Stimulated activated CD8-positive, alpha-beta memory T cell treated with anti-CD3 and anti-CD28 coated beads, Interleukin-12 subunit alpha, Interleukin-12 subunit beta, amount 100 ng/mL, for 24 hours (primary cell): ENCODE data around the gene SLC38A8.

Experiments used
- DNase-seq: peaks from one replicate; pipeline ENCODE4 v3.0.0-alpha.2; 2020; ENCODE audit errors: extremely low read depth

SLC38A8 gene

DNA sequence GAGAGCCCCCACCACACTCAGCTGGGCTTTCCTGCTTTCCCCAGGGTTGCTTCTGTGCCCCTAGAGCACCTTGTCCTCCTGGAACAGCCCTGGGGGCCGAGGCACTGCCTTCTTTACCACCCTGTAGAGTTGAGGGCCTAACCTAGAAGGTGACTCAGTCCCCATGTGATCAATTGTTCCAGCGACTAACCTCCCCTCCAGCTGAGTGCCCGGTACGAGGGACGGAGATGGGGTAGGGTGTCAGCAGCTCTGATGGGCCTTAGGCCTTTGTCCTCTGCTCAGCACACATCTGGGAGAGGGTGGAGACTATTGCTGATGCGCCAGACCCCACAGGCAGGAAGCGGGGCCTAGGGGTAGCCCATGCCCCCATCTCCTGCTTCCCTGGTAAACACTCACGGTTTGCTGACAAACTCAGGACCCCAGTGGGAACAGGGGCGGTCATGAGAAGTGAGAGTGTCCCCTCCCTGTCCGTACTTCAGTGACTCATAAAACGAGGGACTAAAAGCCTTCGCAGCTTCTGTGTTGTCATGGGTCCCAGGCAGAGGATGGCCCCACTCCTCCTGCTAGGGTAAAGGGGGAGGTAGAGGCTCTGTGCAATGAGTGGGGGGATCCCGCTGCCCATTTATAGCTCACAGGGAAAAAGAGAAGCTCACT is 41.5 kb downstream of the SLC38A8 start:
- no peak for DNase-seq

DNA sequence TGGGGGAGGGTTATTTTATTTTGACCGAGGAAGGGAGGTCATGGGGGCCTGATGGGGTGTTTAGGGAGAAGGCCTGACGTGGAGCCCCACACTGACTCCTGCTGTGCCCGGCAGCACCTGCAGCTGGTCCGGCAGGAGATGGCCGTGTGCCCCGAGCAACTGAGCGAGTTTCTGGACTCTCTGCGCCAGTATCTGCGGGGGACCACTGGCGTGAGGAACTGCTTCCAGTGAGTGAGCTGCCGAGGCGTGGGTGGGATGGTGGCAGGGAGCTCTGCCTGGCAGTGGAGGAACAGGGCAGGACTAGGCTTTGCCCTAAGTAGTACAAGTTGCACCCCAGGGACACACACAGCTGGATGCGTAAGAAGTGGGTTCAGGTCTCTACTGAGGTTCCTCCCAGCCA is 44.5 kb downstream of the SLC38A8 start:
- no peak for DNase-seq

DNA sequence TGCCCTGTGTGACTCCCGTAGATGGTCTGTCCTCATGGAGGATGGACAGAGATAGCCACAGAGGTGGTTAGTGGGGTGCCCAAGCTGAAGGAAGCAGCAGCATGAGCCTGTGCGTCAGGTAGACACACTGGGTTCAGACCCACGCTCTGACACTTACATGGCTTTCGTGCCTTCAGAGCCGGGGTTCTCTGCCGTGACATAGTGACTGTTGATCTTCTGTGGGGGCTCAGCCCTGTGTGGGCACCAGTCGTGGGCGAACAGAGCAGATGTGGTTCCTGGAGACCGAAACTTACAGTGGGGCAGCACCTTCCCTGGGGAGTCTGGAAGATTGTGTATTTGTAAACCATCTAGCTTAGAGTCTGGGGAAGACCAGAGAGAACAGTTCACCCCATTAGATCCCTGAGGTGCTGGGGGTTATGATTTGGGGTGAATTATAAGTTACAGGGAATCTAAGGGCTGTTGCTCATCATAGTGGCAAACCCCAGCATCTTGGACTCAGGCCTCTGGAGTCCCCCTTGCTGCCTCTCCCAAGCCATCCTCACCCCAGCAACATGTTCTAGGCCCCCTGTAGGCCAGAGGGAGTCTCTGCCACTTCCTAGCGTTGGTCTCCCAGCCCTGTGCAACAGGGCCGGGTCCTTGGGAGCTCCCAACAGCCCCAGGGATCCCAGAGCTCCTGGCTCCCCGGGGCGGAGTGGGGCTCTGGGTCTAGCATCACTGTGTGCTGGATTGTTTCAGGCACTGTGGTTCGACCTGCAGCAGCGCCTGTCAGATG is 45.9 kb downstream of the SLC38A8 start:
- DNase-seq, result no peak

DNA sequence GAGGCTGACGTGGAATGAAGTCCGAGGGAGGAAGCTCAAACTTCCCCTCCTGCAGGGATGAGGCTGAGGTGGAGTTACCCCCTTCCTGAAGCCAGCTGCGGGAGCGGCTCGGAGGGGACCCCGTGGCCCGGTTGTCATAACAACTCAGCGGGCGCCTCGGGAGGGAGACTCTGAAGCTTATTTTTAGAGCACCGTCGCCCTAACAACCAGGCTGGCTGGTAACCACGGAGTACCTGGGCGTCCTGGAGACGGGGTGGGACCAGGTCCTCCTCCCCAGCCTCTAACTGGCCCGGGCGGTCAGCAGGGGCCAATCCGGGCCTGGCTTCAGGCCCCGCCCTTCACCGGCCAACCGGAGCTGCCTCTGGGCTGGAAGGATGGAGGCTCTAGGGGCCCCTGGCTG is 46.8 kb downstream of the SLC38A8 start:
- DNase-seq, result no peak

DNA sequence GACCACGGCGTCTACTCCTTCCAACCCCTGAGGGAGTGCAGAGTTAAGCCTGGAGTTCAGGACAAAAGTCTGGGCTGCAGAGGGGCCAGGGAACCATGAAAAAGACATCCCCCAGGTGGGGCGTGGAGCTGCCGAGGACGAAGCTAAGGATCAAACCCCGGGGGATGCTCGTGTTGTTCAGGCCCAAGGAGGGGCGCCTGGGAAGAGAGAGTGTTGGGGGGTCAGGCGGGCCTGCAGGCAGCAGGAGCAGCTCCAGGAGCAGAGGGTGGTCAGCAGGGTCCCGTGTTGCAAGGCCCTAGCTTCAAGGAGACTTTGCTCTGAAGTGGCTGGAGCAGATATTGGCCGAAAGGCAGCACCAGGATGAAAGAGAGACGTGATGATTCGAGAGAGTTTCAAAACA is 47.9 kb downstream of the SLC38A8 start:
- DNase-seq, result no peak

DNA sequence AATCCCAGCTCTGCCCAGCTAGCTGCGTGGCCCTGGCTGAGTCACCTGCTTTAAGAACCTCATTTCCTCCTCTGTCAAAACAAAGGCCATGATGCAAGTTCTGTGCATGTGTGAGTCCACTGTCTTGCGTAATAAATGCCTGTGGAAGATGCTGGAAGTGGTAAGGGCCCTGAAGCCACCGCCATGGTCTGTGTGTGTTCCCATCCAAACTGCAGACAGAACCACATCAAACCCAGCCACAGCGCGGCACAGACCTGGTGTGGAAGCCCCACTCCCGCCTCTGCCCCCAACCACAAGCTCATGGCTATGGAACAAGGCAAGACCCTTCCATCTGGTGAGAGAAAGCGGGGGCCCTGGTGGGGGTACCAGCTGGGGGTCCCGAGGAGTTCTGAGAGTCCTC is 48.5 kb downstream of the SLC38A8 start:
- DNase-seq, result no peak

DNA sequence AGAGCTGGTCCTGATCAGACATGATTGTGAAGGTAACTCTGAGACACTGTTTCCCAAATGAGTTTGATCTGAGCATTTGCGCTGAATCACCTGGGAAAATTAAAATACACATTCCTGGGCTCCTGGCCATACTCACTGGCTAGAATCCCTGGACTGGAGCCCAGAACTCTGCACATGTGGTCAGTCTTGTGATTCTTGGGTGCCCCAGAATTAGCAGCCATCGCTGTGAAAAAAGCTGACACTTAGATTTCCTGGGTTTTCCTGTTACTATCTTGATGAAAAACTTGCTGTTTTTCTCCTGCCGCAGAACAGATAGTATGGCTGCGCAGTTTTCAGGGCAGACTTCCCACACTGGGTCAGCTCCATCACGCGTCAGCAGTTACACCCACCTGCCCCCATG is 50.0 kb downstream of the SLC38A8 start:
- no peak for DNase-seq

DNA sequence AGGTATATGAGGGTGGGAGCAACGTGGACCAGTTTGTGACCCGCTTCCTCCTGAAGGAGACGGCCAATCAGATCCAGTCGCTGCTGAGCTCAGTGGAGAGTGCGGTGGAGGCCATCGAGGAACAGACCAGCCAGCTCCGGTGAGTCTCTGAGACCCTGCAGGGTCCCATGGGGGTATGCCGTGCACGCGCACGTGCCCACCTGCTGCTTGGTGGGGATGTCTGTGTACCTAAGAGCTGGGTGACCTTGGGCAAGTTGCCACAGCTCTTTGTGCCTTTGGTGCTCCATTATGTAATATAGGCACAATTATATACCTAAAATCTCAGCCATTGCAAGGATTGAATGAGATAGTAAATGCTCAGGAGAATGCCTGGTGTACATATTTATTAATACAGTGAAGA is 52.1 kb downstream of the SLC38A8 start:
- no peak for DNase-seq

DNA sequence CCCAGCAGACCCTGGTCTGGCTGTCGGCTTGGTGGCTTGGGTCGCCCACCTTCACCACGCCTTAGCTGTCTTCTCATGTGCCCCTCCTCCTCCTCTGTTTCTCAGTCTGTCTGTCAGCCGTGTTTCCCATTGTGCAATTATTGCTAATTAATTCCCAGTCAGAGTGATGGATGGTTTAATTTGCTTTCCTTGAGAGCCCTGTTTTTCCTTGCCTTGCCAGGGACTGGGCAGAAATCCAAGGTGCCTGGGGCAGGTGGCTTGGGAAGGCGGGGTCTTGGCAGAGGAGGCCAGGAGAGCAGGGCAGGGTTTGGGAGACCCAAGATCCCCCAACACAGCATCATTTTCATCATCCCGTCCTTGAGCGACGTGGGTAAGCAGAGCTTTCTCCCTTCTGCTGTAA is 53.3 kb downstream of the SLC38A8 start:
- DNase-seq, result no peak

DNA sequence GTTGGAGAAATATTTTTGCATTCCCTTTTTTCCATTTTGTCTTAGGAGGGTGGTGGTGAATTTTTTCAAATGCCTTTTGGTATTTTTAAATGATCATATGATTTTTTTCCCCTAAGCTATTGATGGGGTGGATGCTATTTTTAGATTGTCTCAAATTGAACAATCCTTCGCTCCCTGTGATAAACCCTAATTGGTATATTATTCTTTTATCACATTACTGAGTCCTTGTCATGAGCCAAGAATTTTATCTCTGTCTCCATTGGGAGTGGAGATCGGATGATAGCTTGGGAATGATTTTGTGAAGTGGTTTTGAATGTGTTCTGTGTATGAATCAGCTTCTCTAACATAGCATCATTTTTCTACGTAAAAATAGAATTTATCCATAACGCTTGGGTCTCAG is 59.1 kb downstream of the SLC38A8 start:
- no peak for DNase-seq

DNA sequence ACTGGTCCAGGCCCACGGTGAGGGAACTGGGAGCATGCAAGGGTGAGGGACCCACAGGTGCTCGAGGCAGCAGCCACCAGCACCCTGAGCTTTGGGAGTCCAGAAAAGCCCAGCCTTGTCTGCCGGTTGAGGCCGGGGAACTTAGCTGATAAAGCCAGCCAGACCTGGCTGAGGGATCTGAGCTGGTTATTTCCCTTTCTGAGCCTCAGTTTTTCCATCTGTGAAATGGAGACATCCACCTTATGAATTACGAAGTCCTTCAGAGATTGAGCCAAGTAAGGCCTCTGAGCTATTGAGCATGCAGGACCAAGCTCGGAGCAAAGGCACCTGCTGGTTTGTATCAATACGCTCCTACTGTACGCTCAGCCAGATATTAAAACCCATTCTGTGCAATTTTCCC is 60.8 kb downstream of the SLC38A8 start:
- DNase-seq, result no peak

DNA sequence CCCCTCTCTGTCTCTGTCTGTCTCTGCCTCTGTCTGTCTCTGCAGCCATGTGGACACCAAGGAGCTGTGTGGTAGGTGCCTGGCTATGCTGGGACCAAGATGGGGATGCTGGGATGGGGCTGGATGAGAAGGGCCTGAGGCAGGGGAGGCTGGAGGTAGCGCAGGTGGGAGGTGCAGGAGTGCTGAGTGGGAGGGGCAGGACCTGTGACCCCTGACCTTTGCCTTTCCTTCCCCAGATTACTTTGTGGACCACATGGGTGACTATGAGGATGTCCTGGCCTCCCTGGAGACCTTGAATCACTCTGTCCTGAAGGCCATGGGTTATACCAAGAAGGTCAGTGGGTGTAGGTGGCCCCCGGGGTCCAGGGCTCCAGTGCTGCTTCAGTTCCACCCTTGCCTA is 61.8 kb downstream of the SLC38A8 start:
- no peak for DNase-seq

DNA sequence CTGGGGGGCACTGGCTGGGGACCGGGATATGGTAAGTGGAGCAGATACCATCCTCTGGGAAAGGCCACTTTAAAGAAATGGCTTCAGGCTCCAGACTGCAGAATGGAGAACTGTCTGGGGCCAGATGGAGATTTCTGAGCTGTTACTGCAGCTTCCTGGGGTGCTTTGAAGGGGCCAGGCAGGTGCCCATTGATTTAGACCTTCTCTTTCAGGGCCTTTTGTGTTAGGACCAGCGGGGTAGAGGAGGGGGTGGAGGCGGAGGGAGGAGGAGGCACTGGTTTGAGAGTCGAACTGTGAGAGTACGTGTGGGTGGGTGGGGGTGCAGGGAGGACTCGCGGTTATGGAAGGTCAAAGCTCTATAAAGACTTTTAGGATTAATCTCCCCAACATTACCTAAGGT is 63.2 kb downstream of the SLC38A8 start:
- DNase-seq, result no peak

DNA sequence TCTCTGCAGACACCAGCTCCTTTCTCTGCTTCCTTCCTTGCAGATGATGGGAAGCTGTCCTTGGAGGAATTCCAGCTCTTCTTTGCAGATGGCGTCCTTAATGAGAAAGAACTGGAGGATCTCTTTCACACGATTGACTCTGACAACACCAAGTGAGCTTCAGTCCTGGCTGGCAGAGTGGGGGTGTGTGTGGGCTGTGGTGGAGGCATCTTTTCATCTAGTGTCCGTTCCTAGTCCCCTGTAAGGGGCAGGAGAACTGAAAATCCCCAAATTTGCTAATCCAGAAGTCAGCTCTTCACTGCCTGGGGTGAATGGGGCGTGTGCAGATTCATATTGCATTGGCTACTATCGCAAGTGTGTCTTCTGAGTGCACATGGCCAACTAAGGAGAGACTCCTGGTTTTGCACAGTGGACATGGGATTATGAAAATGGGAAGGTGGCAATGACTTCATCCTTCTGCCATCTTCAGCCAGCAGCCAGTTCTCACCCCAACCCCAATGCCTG is 64.1 kb downstream of the SLC38A8 start:
- no peak for DNase-seq

DNA sequence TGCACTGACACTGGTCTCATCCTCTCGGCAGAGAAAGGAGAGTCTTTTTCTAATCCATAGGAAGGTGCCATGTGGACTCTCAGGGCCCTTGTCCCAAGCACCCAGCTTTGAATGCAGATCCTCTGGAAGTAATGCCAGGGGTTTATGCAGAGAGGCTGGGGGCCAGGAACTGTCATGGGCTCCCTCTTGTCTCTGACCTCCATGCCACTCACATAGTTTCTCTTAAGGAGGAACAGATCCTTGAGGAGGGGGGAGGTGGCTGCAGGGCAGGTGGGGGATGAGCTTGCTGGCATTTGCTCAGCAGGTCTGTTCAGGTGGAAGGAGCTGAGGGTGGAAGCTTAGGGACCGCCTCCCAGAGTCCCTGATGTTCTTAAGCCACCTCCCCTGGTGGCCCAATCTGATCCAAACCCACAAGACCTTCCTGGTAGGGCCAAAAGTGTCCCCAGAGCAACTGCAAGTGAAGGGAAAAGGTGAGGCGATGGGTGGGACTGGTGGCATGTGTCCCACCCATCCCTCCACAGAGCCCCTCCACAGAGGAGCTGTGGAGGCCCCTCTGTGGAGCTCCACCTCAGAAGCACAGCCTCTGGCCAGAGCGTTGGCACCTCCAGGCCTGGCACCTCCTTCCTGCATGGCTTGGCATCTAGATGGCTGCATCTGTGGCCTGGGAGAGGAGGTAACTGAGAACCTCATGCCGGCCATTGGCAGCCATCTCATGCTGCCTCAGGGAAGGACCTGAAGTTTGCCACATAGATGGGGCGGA is 65.4 kb downstream of the SLC38A8 start:
- DNase-seq, result no peak

DNA sequence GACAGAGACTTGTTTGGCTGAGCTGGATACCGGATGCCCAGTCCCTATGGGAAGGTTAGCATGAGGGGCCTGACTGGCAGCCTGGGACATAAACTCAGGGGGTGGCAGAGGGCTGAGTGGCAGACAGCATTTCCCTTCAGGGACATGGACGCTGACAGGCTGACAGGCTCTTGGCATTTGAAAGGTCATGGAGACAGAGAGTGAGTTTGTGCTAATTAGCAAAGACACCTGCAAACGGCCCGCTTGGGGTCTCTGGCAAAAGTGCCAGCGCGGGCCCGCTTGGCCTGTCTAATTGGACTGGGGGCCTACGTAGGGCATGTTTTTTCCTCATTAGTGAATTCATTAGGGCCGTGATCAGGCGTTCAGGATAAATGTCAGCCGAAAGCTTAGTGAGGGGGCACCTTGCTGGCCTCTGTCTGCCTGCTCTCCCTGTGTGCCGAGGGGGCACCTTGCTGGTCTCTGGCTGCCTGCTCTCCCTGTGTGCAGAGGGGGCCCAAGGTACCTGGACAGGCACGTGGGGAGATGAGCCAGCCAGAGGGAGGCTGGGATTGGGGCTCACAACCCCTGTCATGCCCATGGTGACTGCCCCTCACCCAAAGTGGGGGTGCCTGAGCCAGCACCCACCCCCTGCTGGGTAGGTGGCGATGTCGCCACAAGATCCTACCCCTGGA is 66.9 kb downstream of the SLC38A8 start:
- no peak for DNase-seq

DNA sequence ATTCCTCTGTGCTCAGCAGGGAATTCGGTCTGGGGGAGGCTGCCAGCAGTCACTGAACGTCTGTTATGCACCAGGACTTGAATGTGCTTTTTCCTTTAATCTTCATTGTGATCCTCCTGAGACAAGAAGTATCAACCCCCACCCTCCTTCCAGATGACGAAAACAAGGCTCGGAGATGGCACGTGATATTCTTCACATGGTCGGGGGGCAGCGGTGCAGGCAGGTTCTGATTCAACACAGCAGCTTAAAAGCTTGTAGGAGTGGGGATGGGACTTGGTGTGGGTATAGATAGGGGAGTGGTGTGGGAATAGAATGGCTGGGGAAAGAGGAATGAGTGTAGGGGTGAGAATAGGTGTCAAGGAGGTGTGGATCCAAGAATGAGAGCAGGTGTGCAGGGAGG is 68.1 kb downstream of the SLC38A8 start:
- no peak for DNase-seq

DNA sequence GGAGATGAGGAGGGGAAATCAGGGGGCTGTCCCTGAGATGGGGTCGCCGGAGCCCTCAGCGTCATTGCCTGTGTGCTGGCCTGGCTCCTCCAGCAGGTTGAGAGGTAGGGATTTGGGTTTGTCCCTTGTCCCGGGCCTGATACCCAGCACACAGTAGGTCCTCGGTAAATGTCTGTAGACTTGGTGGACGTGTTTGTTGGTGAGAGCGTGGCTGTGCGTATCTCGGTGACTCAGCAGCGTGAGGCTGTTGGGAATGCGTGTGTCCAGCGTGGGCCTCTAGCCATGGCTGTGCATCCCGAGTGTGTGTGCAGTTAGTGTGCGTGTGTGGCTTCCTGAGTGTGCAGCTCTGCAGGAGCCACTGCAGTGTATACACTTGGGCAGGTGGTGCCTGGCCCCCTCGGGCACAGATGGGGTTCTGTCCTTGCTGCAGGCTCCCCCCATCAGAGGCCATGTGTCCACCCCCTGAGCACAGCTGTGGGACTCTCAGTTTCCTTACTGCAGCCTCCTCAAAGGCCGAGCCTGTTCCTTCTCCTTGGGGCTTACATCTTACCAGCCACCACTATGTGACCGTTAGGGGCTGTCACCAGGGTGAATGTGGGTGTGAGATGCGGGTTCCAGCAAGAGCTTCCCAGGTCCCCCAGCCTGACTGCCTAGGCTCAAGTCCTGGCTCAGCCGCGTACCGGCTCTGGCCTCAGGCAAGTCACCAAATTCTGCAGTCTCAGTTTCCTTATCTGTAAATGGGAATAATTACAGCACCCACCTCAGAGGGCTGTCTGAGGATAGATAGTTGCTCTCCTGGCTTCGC is 68.8 kb downstream of the SLC38A8 start:
- no peak for DNase-seq

DNA sequence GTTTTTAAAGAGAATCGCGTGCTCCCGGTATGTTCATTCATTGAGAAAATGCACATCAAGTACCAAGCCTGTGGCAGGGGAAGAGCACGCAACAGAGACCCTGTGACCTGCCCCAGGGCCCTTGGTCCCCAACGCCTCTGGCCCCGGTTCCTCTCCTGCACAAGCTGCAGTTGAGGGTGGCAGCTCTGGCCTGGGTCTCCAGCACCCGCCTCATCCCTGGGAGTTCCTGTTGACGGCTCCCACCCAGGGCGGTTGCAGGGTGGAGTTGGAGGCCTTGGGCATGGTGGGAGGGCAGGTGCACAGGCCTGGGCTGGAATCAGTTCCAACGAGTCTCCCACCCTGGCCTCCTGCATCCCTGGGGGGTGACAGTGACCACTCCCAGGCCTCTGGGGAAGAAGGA is 69.5 kb downstream of the SLC38A8 start:
- DNase-seq, result no peak

DNA sequence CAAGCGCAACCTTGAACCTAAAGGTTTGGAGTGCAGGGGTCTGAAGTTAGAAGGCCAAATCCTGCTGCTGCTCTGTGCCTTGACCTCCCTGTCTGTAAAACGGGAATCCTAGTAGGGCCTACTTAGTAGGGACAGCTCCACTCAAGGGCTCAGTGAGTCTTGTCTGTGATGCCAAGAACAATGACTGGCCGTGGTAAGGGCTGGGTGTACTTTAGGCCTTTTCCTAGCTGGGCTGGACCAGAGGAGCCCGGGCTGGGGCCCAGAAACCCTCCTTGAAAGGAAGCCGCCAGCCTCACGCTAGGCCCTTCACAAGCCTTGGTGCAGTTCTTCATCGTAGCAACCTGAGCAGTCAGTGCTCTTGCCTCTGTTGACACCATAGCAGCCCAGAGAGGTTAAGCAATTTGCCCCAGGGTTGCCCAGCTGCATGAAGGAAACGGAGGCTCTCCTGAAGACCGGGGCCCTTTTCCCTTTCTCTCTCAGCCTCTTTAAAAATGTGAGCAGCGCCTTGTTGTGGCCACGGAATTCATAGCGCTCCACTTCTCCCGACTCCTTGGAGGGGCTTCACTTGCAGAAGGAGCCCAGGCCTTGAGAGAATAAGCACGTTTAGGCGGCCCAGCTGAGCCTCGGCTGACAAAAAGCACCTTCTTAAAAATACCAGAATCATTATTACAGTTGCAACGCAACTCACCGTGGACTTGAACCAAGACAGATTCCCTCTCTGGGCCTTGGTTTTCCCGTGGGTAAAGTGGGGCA is 70.2 kb downstream of the SLC38A8 start:
- DNase-seq, result no peak
